ENCODE data around the gene COL18A1.

COL18A1 gene

GRCh38 chr21:45470087-45470515, 65.1 kb downstream of the COL18A1 start:
- no peak for TF ChIP-seq ZFX (IDR thresholded peaks at IDR 0.05)
- TF ChIP-seq, protein P1, sequence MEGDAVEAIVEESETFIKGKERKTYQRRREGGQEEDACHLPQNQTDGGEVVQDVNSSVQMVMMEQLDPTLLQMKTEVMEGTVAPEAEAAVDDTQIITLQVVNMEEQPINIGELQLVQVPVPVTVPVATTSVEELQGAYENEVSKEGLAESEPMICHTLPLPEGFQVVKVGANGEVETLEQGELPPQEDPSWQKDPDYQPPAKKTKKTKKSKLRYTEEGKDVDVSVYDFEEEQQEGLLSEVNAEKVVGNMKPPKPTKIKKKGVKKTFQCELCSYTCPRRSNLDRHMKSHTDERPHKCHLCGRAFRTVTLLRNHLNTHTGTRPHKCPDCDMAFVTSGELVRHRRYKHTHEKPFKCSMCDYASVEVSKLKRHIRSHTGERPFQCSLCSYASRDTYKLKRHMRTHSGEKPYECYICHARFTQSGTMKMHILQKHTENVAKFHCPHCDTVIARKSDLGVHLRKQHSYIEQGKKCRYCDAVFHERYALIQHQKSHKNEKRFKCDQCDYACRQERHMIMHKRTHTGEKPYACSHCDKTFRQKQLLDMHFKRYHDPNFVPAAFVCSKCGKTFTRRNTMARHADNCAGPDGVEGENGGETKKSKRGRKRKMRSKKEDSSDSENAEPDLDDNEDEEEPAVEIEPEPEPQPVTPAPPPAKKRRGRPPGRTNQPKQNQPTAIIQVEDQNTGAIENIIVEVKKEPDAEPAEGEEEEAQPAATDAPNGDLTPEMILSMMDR (conservative IDR thresholded peaks at IDR 0.05): no peak
- no peak overlapping the region for H3K27ac ChIP-seq

DNA sequence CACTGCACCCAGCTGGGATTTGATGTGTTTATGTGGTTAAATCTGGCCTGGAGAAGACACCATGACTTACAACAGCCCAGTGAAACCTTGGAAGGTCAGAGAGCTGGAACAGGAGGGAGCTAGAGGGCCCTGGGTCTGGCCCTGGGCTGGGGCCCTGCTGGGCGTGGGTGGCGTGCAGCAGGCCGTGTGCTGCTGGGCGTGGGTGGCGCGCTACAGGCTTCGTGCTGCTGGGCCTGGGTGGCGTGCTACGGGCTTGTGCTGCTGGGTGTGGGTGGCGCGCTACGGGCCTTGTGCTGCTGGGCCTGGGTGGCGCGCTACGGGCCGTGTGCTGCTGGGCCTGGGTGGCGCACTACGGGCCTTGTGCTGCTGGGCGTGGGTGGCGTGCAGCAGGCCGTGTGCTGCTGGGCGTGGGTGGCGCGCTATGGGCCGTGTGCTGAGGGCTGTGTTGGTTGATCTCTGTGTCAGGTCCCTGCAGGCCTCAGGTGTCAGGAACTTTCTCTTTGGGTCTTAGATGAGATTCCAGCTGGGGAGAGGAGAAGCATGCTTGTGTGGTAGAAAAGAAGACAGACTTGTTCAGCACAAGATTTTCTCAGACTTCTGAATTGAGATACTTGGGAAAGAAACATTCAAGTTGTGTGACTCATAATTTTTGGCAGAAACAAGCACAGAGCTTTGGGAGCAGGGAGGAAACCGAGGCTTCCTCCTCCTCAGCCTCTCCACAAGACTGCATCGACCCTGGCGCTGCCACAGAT, 66.0 kb downstream of the COL18A1 start:
- no peak overlapping the region for H3K27ac ChIP-seq

GRCh38 chr21:45471525-45472221, 66.7 kb downstream of the COL18A1 start:
- TF ChIP-seq, protein P1 (conservative IDR thresholded peaks at IDR 0.05): no peak
- no peak for TF ChIP-seq ZFX (IDR thresholded peaks at IDR 0.05)
- no peak overlapping the region for H3K27ac ChIP-seq

More for the DNA sequence above, 66.0 kb downstream of the COL18A1 start:
- TF ChIP-seq ZFX (IDR thresholded peaks at IDR 0.05): no peak

DNA sequence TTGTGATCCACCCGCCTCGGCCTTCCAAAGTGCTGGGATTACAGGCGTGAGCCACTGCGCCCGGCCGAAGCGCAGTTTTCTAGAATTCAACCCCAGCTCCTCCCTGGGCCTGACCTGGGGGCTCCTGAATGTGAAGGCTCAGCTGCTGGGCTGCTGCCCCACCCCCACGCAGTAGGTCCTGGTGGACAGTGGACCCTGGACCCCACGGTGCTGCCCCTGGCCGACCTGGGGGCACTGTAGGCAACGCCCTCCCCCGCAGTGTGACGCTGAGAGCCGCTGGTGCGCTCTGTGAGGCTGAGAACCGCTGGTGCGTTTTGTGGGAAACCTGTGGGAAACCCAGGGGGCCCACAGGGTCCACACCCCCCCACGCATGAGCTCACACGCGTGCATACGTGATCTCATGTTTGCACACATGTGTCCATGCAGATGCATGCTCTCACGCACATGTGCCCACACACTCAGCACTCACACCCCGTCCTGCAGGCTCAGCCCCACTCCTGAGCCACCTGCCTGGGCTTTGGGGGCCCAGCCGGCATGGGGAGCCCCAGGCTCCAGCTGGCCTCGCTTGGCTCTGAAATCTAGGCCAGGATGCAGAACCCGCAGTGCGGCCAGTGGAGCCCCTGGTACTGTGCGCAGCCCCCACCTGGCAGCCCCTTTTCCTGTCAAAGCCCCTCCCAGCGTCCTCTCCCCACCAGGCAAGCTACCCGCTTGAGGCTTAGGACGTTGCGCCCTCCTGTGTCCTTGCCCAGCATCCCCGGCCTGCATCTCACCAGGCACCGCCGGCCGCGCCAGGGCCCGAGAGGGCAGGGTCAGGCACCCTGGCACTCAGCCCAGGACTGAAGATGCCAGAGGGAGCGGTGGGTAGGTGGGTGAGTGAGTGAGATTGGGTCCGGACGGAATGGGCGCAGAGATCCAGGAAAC, 67.7 kb downstream of the COL18A1 start:
- TF ChIP-seq, protein P1 (conservative IDR thresholded peaks at IDR 0.05): no peak
- TF ChIP-seq ZFX (IDR thresholded peaks at IDR 0.05): no peak
- H3K27ac ChIP-seq: no peak overlapping the region

- no peak for TF ChIP-seq ZFX (IDR thresholded peaks at IDR 0.05)
- H3K27ac ChIP-seq: no peak overlapping the region
These were observed 68.7 kb downstream of the COL18A1 start for GRCh38 chr21:45473496-45474322.

- TF ChIP-seq ZFX (IDR thresholded peaks at IDR 0.05): no peak
- TF ChIP-seq, protein P1 (conservative IDR thresholded peaks at IDR 0.05): no peak
- no peak overlapping the region for H3K27ac ChIP-seq
These were observed 69.5 kb downstream of the COL18A1 start for GRCh38 chr21:45474323-45474950.

DNA sequence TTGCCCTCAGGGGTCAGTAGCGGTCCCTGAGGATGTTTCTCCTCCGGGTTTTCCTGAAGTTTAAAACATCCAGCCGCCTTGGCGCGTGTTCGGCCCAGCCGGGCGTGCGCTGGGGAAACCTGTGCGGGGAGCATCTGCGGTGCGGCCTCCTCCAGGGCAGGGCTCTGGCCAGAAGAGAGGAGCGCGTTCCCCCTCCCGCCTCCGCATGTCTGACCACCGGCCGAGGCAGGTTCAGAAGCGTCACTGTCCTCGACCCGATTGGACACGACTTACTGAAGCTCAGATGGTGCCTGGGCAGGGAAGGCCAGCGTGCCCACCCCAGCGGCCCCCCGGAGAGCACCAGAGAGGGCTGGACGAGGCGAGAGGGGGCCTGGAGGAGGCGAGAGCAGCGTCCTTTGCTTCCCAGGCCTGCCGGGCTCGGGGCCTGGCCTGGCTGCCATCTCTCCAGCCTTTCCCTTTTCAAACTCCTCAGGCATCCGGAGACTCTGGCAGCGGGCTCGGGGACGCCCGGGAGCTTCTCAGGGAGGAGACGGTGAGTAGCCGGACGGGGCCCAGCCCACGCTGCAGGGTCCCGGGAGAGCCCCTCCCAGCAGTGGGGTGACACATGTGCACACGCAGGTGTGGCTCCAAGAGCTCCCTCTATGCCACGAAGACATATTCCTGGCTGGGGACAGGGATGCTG, 70.2 kb downstream of the COL18A1 start:
- no peak overlapping the region for H3K27ac ChIP-seq
- TF ChIP-seq, protein P1 (conservative IDR thresholded peaks at IDR 0.05): no peak
- no peak for TF ChIP-seq ZFX (IDR thresholded peaks at IDR 0.05)
